ENCODE measurements around the gene ETFA. TPM values are rescaled to one million over a fixed set of nuclear protein-coding genes. Genes with fewer than 3 reads are reported as not detected.
A peak's percentile ranks its signal among the peaks of the same experiment; 100 is the strongest.

The ETFA gene
- total RNA-seq, 3 donors from 2014 or later (not counting 1 experiment from before 2014, with no cell fraction given) = 71.9 to 93.1 (median 79.8) TPM

DNA sequence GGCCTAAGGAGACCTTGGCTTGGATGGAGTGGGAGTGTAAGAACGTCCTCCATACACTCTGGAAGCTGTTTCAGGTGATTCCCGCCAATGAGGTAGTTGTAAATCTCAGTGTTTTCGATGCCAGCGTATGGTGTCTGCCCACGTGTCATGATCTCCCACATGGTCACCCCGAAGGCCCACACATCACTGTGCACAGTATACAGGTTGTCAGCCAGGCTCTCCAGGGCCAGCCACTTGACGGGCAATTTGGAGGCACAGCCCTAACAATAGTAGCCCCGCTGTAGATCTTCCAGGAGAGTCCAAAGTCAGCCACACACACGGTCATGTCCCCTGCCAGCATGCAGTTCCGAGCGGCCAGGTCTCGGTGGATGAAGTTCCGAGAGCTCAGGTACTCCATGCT lies 51.9 kb downstream of the ETFA start:
- Histone ChIP-seq H3K4me1 (ENCODE audit: control insufficient read depth, insufficient read depth, low read length) (no peaks in the 10 kb centered on the region), H3K36me3 (ENCODE audit: control insufficient read depth, insufficient read depth, low read length) (peaks cover 27% of the 10 kb centered on the region), H3K27me3 (ENCODE audit: control insufficient read depth, insufficient read depth, low read length) (no peaks in the 10 kb centered on the region), H3K9me3 (ENCODE audit: control insufficient read depth, insufficient read depth, low read length) (peaks cover 18% of the 10 kb centered on the region), H3K4me3 (ENCODE audit: low read length) (no peak overlapping the region), H3K27ac (ENCODE audit: low read length) (no peak overlapping the region)
- TF ChIP-seq, protein P1, sequence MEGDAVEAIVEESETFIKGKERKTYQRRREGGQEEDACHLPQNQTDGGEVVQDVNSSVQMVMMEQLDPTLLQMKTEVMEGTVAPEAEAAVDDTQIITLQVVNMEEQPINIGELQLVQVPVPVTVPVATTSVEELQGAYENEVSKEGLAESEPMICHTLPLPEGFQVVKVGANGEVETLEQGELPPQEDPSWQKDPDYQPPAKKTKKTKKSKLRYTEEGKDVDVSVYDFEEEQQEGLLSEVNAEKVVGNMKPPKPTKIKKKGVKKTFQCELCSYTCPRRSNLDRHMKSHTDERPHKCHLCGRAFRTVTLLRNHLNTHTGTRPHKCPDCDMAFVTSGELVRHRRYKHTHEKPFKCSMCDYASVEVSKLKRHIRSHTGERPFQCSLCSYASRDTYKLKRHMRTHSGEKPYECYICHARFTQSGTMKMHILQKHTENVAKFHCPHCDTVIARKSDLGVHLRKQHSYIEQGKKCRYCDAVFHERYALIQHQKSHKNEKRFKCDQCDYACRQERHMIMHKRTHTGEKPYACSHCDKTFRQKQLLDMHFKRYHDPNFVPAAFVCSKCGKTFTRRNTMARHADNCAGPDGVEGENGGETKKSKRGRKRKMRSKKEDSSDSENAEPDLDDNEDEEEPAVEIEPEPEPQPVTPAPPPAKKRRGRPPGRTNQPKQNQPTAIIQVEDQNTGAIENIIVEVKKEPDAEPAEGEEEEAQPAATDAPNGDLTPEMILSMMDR (IDR thresholded peaks at IDR 0.05) = no peak
- peak in 1 of 3 donors; percentile 5 for ATAC-seq
- Mint-ChIP-seq H3K27ac (no peak overlapping the region), H3K4me1 (no peaks in the 10 kb centered on the region), H3K9me3 (peaks cover 4 to 8% of the 10 kb centered on the region in 2 donors), H3K27me3 (ENCODE audit: low read depth in 2 of 2) (no peaks in the 10 kb centered on the region), H3K36me3 (peaks cover 27% of the 10 kb centered on the region), H3K4me3 (no peak overlapping the region)
- DNase-seq = no peak
- 97% methylated on average over 13 of the region's 13 CpGs for WGBS (ENCODE audit: insufficient coverage)
- intact Hi-C loops (cut with micrococcal nuclease) = no loop called here

DNA sequence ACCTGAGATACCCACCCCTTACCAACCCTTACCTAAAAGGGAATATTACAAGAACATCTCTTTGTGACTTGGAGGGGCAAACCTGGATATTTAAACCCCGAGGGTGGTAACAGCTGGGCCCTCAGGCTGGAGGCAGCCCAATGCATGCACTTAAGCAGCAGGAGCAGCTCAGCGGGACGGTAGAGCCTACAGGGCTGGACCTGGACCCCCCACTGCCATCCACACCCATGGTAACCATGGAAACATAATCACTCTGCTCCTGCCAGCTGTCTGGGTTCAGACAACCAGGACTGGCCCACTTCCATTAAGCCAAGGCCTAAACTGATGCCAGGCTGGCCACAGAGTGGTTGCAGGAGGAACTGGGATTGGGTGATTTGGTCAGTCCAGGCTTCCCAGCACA lies 52.8 kb downstream of the ETFA start:
- ATAC-seq = no peak
- Mint-ChIP-seq H3K27ac (no peak overlapping the region), H3K4me1 (no peaks in the 10 kb centered on the region), H3K27me3 (ENCODE audit: low read depth in 2 of 2) (no peaks in the 10 kb centered on the region), H3K36me3 (peaks cover 18% of the 10 kb centered on the region), H3K4me3 (no peak overlapping the region), H3K9me3 (peaks cover 3 to 6% of the 10 kb centered on the region in 2 donors)
- H3K27ac ChIP-seq (ENCODE audit: low read length) = no peak overlapping the region
- peaks cover 22% of the 10 kb centered on the region for H3K36me3 ChIP-seq (ENCODE audit: control insufficient read depth, insufficient read depth, low read length)
- TF ChIP-seq, protein P1 (IDR thresholded peaks at IDR 0.05) = no peak
- no peak for DNase-seq
- H3K27me3 ChIP-seq (ENCODE audit: control insufficient read depth, insufficient read depth, low read length) = no peaks in the 10 kb centered on the region
- H3K9me3 ChIP-seq (ENCODE audit: control insufficient read depth, insufficient read depth, low read length) = peaks cover 10% of the 10 kb centered on the region
- H3K4me3 ChIP-seq (ENCODE audit: low read length) = no peak overlapping the region
- intact Hi-C loops (cut with micrococcal nuclease) = no loop called here
- no peaks in the 10 kb centered on the region for H3K4me1 ChIP-seq (ENCODE audit: control insufficient read depth, insufficient read depth, low read length)
- WGBS (ENCODE audit: insufficient coverage) = 99% methylated on average over 3 of the region's 3 CpGs

DNA sequence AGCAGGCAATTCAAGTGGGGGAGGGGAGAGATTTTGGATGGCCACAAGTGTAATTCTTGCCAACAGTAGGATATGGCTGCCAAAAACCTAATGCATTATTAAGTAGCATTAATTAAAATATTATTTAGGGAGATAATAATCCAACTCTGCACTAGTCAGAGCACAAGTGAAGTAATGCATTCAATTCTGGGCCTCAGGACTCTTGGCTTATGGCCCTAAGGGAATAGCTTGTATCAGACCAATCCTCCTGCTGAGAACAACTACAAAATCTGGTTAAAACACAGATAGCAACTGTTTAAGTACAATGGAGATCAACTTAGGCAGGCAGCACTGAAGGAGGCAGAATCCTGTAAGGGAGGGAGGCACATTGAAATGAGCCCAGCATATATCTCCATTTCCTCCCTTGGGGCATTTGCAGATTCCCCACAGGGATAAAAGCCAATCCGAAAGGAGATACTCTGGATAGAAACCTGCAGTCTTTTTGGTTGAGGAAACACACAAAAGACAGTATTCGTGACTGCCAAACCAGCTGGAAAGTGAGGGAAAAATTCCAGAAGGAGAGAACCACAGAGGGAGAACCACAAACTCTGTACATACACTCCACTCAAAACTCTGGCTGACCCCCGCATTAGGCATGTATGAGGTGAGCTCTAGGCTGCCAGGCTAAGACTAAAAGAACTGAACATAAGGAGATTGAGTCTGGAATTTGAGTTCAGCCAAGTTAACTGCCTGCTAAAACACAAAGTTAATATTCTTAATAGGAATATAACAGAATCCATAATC lies 57.4 kb downstream of the ETFA start:
- Mint-ChIP-seq H3K9me3 (no peaks in the 10 kb centered on the region), H3K4me3 (no peak overlapping the region), H3K4me1 (peaks cover 0 to 4% of the 10 kb centered on the region in 2 donors), H3K27me3 (ENCODE audit: low read depth in 2 of 2) (no peaks in the 10 kb centered on the region), H3K36me3 (no peaks in the 10 kb centered on the region), H3K27ac (no peak overlapping the region)
- no peaks in the 10 kb centered on the region for H3K4me1 ChIP-seq (ENCODE audit: control insufficient read depth, insufficient read depth, low read length)
- 95% methylated on average over 2 of the region's 3 CpGs for WGBS (ENCODE audit: insufficient coverage)
- intact Hi-C loops (cut with micrococcal nuclease) = no loop called here
- H3K27ac ChIP-seq (ENCODE audit: low read length) = no peak overlapping the region
- ATAC-seq = no peak
- H3K9me3 ChIP-seq (ENCODE audit: control insufficient read depth, insufficient read depth, low read length) = no peaks in the 10 kb centered on the region
- H3K27me3 ChIP-seq (ENCODE audit: control insufficient read depth, insufficient read depth, low read length) = no peaks in the 10 kb centered on the region
- DNase-seq = no peak
- TF ChIP-seq, protein P1 (IDR thresholded peaks at IDR 0.05) = no peak
- peaks cover 2% of the 10 kb centered on the region for H3K36me3 ChIP-seq (ENCODE audit: control insufficient read depth, insufficient read depth, low read length)
- H3K4me3 ChIP-seq (ENCODE audit: low read length) = no peak overlapping the region

DNA sequence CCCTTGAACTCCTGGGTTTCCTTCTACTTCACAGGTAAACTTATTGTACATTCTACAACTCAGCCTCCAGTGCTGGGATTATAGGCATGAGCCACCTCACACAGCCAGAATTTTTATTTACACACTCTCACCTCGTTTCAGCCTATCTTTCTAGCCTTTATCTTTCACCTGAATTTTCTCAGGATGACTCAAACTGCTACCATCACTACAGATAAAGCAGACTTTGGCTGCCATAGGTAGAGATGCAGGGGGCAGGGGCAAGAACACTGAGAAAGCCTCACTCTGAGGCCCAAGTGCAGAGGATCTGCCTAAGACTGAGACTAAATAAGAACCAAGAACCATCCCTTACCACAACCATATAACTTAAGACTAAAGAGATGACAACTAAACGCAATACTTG lies 59.0 kb downstream of the ETFA start:
- TF ChIP-seq, protein P1 (IDR thresholded peaks at IDR 0.05) = no peak
- no peak overlapping the region for H3K27ac ChIP-seq (ENCODE audit: low read length)
- Mint-ChIP-seq H3K4me3 (no peak overlapping the region), H3K4me1 (peaks cover 3 to 4% of the 10 kb centered on the region in 2 donors), H3K9me3 (no peaks in the 10 kb centered on the region), H3K27ac (no peak overlapping the region), H3K27me3 (ENCODE audit: low read depth in 2 of 2) (no peaks in the 10 kb centered on the region), H3K36me3 (no peaks in the 10 kb centered on the region)
- intact Hi-C loops (cut with micrococcal nuclease) = no loop called here
- 50% methylated on average over 1 of the region's 2 CpGs for WGBS (ENCODE audit: insufficient coverage)
- DNase-seq (no peak), ATAC-seq (no peak)
- no peaks in the 10 kb centered on the region for H3K4me1 ChIP-seq (ENCODE audit: control insufficient read depth, insufficient read depth, low read length)
- H3K4me3 ChIP-seq (ENCODE audit: low read length) = no peak overlapping the region
- H3K27me3 ChIP-seq (ENCODE audit: control insufficient read depth, insufficient read depth, low read length) = no peaks in the 10 kb centered on the region
- no peaks in the 10 kb centered on the region for H3K9me3 ChIP-seq (ENCODE audit: control insufficient read depth, insufficient read depth, low read length)
- H3K36me3 ChIP-seq (ENCODE audit: control insufficient read depth, insufficient read depth, low read length) = peaks cover 2% of the 10 kb centered on the region
